ENCODE data around the gene HGD. TPM values are rescaled to one million over a fixed set of nuclear protein-coding genes. Genes with fewer than 3 reads are reported as not detected.
"Not testable (repeated sequence)": the region's sequence is repeated elsewhere in the genome, so short reads cannot be mapped to it uniquely, and the experiment has no call there.

The HGD gene
- not detected in 2 replicates for total RNA-seq (2014; rRNA removed; shearing (Covaris generic))

GRCh38 chr3:120682095-120682681 is at the start of gene HGD:
TSS of gene HGD (minus strand) at chr3:120682239. CDS start at chr3:120682111, 128 bp downstream.
- DNase-seq (ENCODE audit: low spot score) = no peak
- in situ Hi-C loops (cut with HindIII; ENCODE audit: low sequenced_read_pairs) = no loop called here

- in situ Hi-C loops (cut with HindIII; ENCODE audit: low sequenced_read_pairs) = no loop called here
- DNase-seq (ENCODE audit: low spot score) = no peak
Measured at GRCh38 chr3:120730576-120731542, 48.8 kb upstream of the HGD start.

GRCh38 chr3:120726791-120727190 is 44.8 kb upstream of the HGD start:
- no peak for DNase-seq (ENCODE audit: low spot score)
- in situ Hi-C loops (cut with HindIII; ENCODE audit: low sequenced_read_pairs) = no loop called here

GRCh38 chr3:120719167-120719834 is 37.3 kb upstream of the HGD start:
- peak; percentile 73 for DNase-seq (ENCODE audit: low spot score)
- in situ Hi-C loops (cut with HindIII; ENCODE audit: low sequenced_read_pairs) = not testable (repeated sequence)

- in situ Hi-C loops (cut with HindIII; ENCODE audit: low sequenced_read_pairs) = no loop called here
- DNase-seq (ENCODE audit: low spot score) = no peak
Measured at GRCh38 chr3:120713262-120713661, 31.2 kb upstream of the HGD start.

- no peak for DNase-seq (ENCODE audit: low spot score)
- in situ Hi-C loops (cut with HindIII; ENCODE audit: low sequenced_read_pairs) = no loop called here
Measured at GRCh38 chr3:120710369-120710768, 28.3 kb upstream of the HGD start.

- in situ Hi-C loops (cut with HindIII; ENCODE audit: low sequenced_read_pairs) = no loop called here
- no peak for DNase-seq (ENCODE audit: low spot score)
Measured at GRCh38 chr3:120708408-120708807, 26.4 kb upstream of the HGD start.

- in situ Hi-C loops (cut with HindIII; ENCODE audit: low sequenced_read_pairs) = no loop called here
- no peak for DNase-seq (ENCODE audit: low spot score)
Measured at GRCh38 chr3:120706950-120707349, 24.9 kb upstream of the HGD start.

- in situ Hi-C loops (cut with HindIII; ENCODE audit: low sequenced_read_pairs) = no loop called here
- DNase-seq (ENCODE audit: low spot score) = no peak
Measured at GRCh38 chr3:120705884-120706582, 24.0 kb upstream of the HGD start.

GRCh38 chr3:120699333-120699732 is 17.3 kb upstream of the HGD start:
- no peak for DNase-seq (ENCODE audit: low spot score)
- in situ Hi-C loops (cut with HindIII; ENCODE audit: low sequenced_read_pairs) = no loop called here

GRCh38 chr3:120693439-120694171 is 11.6 kb upstream of the HGD start:
- in situ Hi-C loops (cut with HindIII; ENCODE audit: low sequenced_read_pairs) = no loop called here
- no peak for DNase-seq (ENCODE audit: low spot score)

GRCh38 chr3:120689395-120689794 is 7.4 kb upstream of the HGD start:
- in situ Hi-C loops (cut with HindIII; ENCODE audit: low sequenced_read_pairs) = no loop called here
- DNase-seq (ENCODE audit: low spot score) = no peak

GRCh38 chr3:120688121-120688520 is 6.1 kb upstream of the HGD start:
- in situ Hi-C loops (cut with HindIII; ENCODE audit: low sequenced_read_pairs) = no loop called here

GRCh38 chr3:120685411-120685810 is 3.4 kb upstream of the HGD start:
- no peak for DNase-seq (ENCODE audit: low spot score)
- in situ Hi-C loops (cut with HindIII; ENCODE audit: low sequenced_read_pairs) = no loop called here

More at GRCh38 chr3:120688121-120688520, 6.1 kb upstream of the HGD start:
- no peak for DNase-seq (ENCODE audit: low spot score)

- peak; percentile 77 for DNase-seq (ENCODE audit: low spot score)
- in situ Hi-C loops (cut with HindIII; ENCODE audit: low sequenced_read_pairs) = no loop called here
Measured at GRCh38 chr3:120684896-120685295, 2.9 kb upstream of the HGD start.

- peak; percentile 84 for DNase-seq (ENCODE audit: low spot score)
- in situ Hi-C loops (cut with HindIII; ENCODE audit: low sequenced_read_pairs) = no loop called here
Measured at GRCh38 chr3:120683671-120684301, 1.7 kb upstream of the HGD start.

GRCh38 chr3:120683213-120683612 is 1.2 kb upstream of the HGD start:
- in situ Hi-C loops (cut with HindIII; ENCODE audit: low sequenced_read_pairs) = no loop called here
- peak; percentile 80 for DNase-seq (ENCODE audit: low spot score)

- in situ Hi-C loops (cut with HindIII; ENCODE audit: low sequenced_read_pairs) = no loop called here
- no peak for DNase-seq (ENCODE audit: low spot score)
Measured at GRCh38 chr3:120681506-120682038, 467 bp downstream of the HGD start.

Data from G401 (cell line).